ENCODE results near the gene FOSB.

DNA sequence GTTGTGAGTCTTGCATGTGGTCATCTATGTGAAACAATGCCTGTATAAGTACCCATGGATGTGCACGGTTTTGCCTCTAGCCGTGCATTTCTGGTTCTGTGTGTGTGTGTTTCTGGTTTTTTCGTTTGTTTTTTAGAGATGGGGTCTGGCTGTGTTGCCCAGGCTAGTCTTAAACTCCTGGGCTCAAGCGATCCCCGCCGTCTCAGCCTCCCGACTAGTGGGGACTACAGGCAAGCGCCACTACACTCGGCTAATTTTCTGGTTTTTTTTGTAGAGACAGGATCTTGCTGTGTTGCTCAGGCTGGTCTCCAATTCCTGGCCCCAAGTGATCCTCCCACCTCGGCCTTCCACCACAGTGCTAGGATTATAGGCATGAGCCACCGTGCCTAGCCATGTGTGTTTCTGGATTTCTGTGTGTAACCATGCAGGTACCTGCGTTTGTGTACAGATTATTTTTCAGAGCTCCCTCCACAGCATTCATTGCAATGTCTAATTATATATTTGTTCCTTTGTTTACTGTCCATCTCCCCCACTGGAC lies 15.9 kb upstream of the FOSB start:
- TF ChIP-seq, protein P1, sequence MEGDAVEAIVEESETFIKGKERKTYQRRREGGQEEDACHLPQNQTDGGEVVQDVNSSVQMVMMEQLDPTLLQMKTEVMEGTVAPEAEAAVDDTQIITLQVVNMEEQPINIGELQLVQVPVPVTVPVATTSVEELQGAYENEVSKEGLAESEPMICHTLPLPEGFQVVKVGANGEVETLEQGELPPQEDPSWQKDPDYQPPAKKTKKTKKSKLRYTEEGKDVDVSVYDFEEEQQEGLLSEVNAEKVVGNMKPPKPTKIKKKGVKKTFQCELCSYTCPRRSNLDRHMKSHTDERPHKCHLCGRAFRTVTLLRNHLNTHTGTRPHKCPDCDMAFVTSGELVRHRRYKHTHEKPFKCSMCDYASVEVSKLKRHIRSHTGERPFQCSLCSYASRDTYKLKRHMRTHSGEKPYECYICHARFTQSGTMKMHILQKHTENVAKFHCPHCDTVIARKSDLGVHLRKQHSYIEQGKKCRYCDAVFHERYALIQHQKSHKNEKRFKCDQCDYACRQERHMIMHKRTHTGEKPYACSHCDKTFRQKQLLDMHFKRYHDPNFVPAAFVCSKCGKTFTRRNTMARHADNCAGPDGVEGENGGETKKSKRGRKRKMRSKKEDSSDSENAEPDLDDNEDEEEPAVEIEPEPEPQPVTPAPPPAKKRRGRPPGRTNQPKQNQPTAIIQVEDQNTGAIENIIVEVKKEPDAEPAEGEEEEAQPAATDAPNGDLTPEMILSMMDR (IDR thresholded peaks at IDR 0.05) = no peak
- TF ChIP-seq EP300 (IDR thresholded peaks at IDR 0.05) = no peak
